HCT116 (cell line): ENCODE measurements around the gene CECR2. TPM values are rescaled to one million over a fixed set of nuclear protein-coding genes. Genes with fewer than 3 reads are reported as not detected.

Source experiments
- ATAC-seq: fragments of 200-7000 bp; cut with Tn5 transposase; 2 replicates; pipeline ENCODE4 v1.9.1; 2020; ENCODE audit warnings: mild to moderate bottlenecking, moderate library complexity
- BruUV-seq: library from RNA; stranded (reverse); fragments of 400-500 nt; replicated peaks from 2 replicates; lab custom pipeline; 2021; lab: Mats Ljungman, UMichigan
- CTCF ChIA-PET: fragments of 300-600 bp; sonication (Branson Sonifier 250); formaldehyde crosslinking; loops from one replicate; lab custom pipeline; 2021; ENCODE audit warnings: antibody characterized with exemption; lab: Charles Lee
- POLR2A ChIA-PET: fragments of 300-600, 350-600 bp; sonication (Branson Sonifier 250); formaldehyde crosslinking; loops from one replicate; lab custom pipeline; 2021; ENCODE audit warnings: antibody characterized with exemption; lab: Charles Lee
- RAD21 ChIA-PET, 2 experiments: fragments of 300-600 bp; sonication (Branson Sonifier 250); formaldehyde crosslinking; loops; one replicate each; lab custom pipeline; 2023; ENCODE audit warnings: low total read pairs in 2 of 2; ENCODE audit not compliant: uncharacterized antibody in 2 of 2, unreplicated experiment in 2 of 2, low non-redundant PET in 1 of 2; lab: Charles Lee
- DNase-seq: peaks from one replicate; pipeline ENCODE4 v3.0.0-alpha.2; 2010; ENCODE audit warnings: low read depth, low spot score
- H2AFZ ChIP-seq: fragments of 200-600 bp; shearing (Covaris generic), sonication (generic); 2 replicates; pipeline ENCODE4 v1.6.1; 2017; ENCODE audit warnings: low read depth, mixed run types, mixed read lengths, antibody characterized with exemption, low read length; ENCODE audit not compliant: poor library complexity, severe bottlenecking
- H3K27ac ChIP-seq: 2 replicates; pipeline ENCODE4 v1.5.1; 2012; ENCODE audit warnings: low read depth, low read length
- H3K27me3 ChIP-seq: fragments of 200-600 bp; sonication (generic); 2 replicates; pipeline ENCODE4 v1.6.1; 2016; ENCODE audit warnings: mixed run types, low read length, mixed read lengths; ENCODE audit not compliant: insufficient read depth
- H3K36me3 ChIP-seq, 2 experiments: fragments of 200-500 bp in 1 of 2; fragments of 200-600 bp in 1 of 2; sonication (Bioruptor generic) in 1 of 2; sonication (generic) in 1 of 2; 2 replicates each; pipeline versions ENCODE4 v1.5.1 to v1.6.1; 2014 to 2016; ENCODE audit warnings: low read length in 2 of 2, inconsistent platforms in 1 of 2, mixed read lengths in 1 of 2, mixed run types in 1 of 2; ENCODE audit not compliant: insufficient read depth in 2 of 2, control insufficient read depth in 1 of 2
- H3K4me1 ChIP-seq, 2 experiments: fragments of 200-600 bp in 1 of 2; sonication (generic) in 1 of 2; 2 replicates each; pipeline versions ENCODE4 v1.5.1 to v1.6.1; 2012 to 2017; ENCODE audit warnings: low read length in 2 of 2, inconsistent platforms in 1 of 2, mild to moderate bottlenecking in 1 of 2, mixed read lengths in 1 of 2, mixed run types in 1 of 2, moderate library complexity in 1 of 2; ENCODE audit not compliant: insufficient read depth in 2 of 2, control insufficient read depth in 1 of 2
- H3K4me2 ChIP-seq: fragments of 200-600 bp; sonication (generic); 2 replicates; pipeline ENCODE4 v1.6.1; 2017; ENCODE audit warnings: mixed run types, low read length, mixed read lengths
- H3K4me3 ChIP-seq, 2 experiments: fragments of 200-600 bp in 1 of 2; sonication (generic) in 1 of 2; replicated peaks in 1 of 2; 2 replicates each; pipeline ENCODE4 v1.5.1; 2011 to 2016; ENCODE audit warnings: low read length in 2 of 2, control low read depth in 1 of 2, low read depth in 1 of 2, mild to moderate bottlenecking in 1 of 2, mixed read lengths in 1 of 2, mixed run types in 1 of 2
- H3K79me2 ChIP-seq: fragments of 200-600 bp; sonication (generic); 2 replicates; pipeline ENCODE4 v1.6.1; 2017; ENCODE audit warnings: mild to moderate bottlenecking, mixed run types, low read length, moderate library complexity, mixed read lengths; ENCODE audit not compliant: insufficient read depth
- H3K9ac ChIP-seq: fragments of 200-600 bp; sonication (generic); 2 replicates; pipeline ENCODE4 v1.6.1; 2016; ENCODE audit warnings: low read length, mixed read lengths
- H3K9me2 ChIP-seq: fragments of 200-600 bp; sonication (generic), shearing (Covaris generic); 2 replicates; pipeline ENCODE4 v1.6.1; 2017; ENCODE audit warnings: mixed run types, mild to moderate bottlenecking, moderate library complexity; ENCODE audit not compliant: insufficient read depth
- H3K9me3 ChIP-seq, 2 experiments: fragments of 200-500 bp in 1 of 2; fragments of 200-600 bp in 1 of 2; sonication (Bioruptor generic) in 1 of 2; sonication (generic) in 1 of 2; 2 replicates each; pipeline ENCODE4 v1.6.1; 2014 to 2017; ENCODE audit warnings: low read length in 2 of 2, mixed read lengths in 2 of 2, inconsistent platforms in 1 of 2, low read depth in 1 of 2, mild to moderate bottlenecking in 1 of 2, mixed run types in 1 of 2, moderate library complexity in 1 of 2; ENCODE audit not compliant: control insufficient read depth in 1 of 2, insufficient read depth in 1 of 2
- H4K20me1 ChIP-seq: fragments of 200-600 bp; sonication (generic), shearing (Covaris generic); 2 replicates; pipeline ENCODE4 v1.6.1; 2017; ENCODE audit warnings: mixed run types, mild to moderate bottlenecking, moderate library complexity; ENCODE audit not compliant: insufficient read depth
- CBX3 ChIP-seq: IDR thresholded peaks from 2 replicates; pipeline ENCODE4 v1.6.1; 2012; ENCODE audit warnings: low read depth
- EGR1 ChIP-seq: IDR thresholded peaks from 2 replicates; pipeline ENCODE4 v1.6.1; 2012; ENCODE audit warnings: low read depth
- ELF1 ChIP-seq: IDR thresholded peaks from 2 replicates; pipeline ENCODE4 v1.6.1; 2012; ENCODE audit warnings: low read depth, borderline replicate concordance
- EZH2 ChIP-seq: fragments of 200-600 bp; sonication (generic); IDR thresholded peaks from 2 replicates; pipeline ENCODE4 v1.6.1; 2017; ENCODE audit warnings: antibody characterized with exemption, mixed run types
- EZH2phosphoT487 ChIP-seq: fragments of 200-600 bp; IDR thresholded peaks from 2 replicates; pipeline ENCODE4 v1.6.1; 2018; ENCODE audit warnings: antibody characterized with exemption, borderline replicate concordance
- FOSL1 ChIP-seq: IDR thresholded peaks from 2 replicates; pipeline ENCODE4 v1.6.1; 2012; ENCODE audit warnings: low read depth
- JUND ChIP-seq: IDR thresholded peaks from 2 replicates; pipeline ENCODE4 v1.6.1; 2012
- MAX ChIP-seq: IDR thresholded peaks from 2 replicates; pipeline ENCODE4 v1.6.1; 2012
- POLR2A ChIP-seq: IDR thresholded peaks from 2 replicates; pipeline ENCODE4 v1.7.0; 2011; ENCODE audit warnings: borderline replicate concordance; ENCODE audit not compliant: insufficient read depth, insufficient read length; ENCODE audit errors: extremely low read depth
- POLR2AphosphoS5 ChIP-seq: IDR thresholded peaks from 2 replicates; pipeline ENCODE4 v1.6.1; 2011; ENCODE audit warnings: mild to moderate bottlenecking, low read depth, low read length, moderate library complexity
- RAD21 ChIP-seq: IDR thresholded peaks from 2 replicates; pipeline ENCODE4 v1.6.1; 2012; ENCODE audit warnings: low read depth, mild to moderate bottlenecking
- SIN3A ChIP-seq: IDR thresholded peaks from 2 replicates; pipeline ENCODE4 v1.6.1; 2012; ENCODE audit warnings: low read depth
- SP1 ChIP-seq: IDR thresholded peaks from 2 replicates; pipeline ENCODE4 v1.6.1; 2012; ENCODE audit warnings: low read depth
- SRF ChIP-seq: IDR thresholded peaks from 2 replicates; pipeline ENCODE4 v1.6.1; 2012; ENCODE audit warnings: low read depth
- ZFX ChIP-seq: fragments of 450-650 bp; IDR thresholded peaks from 2 replicates; pipeline ENCODE4 v1.6.1; 2017
- ZNF274 ChIP-seq: fragments of 200-500 bp; sonication (Bioruptor generic); IDR thresholded peaks from 2 replicates; pipeline ENCODE4 v1.6.1; 2014; ENCODE audit warnings: mild to moderate bottlenecking, low read depth, low read length, inconsistent platforms
- intact Hi-C: fragments of 100-400 bp; cut with micrococcal nuclease; formaldehyde crosslinking; loops from 2 replicates; pipeline ENCODE4 v1.10.0; 2022
- total RNA-seq: library from RNA; stranded (reverse); gene quantifications from one replicate; pipeline ENCODE4 v1.2.1, GENCODE V29; 2021; ENCODE audit not compliant: unreplicated experiment

The CECR2 gene
- total RNA-seq, 1 experiment from 2014 or later: 6.0 TPM

- Histone ChIP-seq H3K4me3 (no peak overlapping the region), H3K4me2 (no peak overlapping the region), H3K36me3 (no peaks in the 10 kb centered on the region), H3K9me2 (no peaks in the 10 kb centered on the region), H3K27ac (no peak overlapping the region), H2AFZ (no peak overlapping the region), H3K4me1 (no peaks in the 10 kb centered on the region), H3K9ac (no peak overlapping the region), H3K27me3 (no peaks in the 10 kb centered on the region), H3K9me3 (no peaks in the 10 kb centered on the region), H4K20me1 (no peaks in the 10 kb centered on the region), H3K79me2 (no peaks in the 10 kb centered on the region)
- intact Hi-C loops: no loop called here
- ChIA-PET CTCF (no interaction called here), POLR2A (no interaction called here), RAD21 (no interaction called here)
- TF ChIP-seq EZH2 (no peak), RAD21 (no peak), MAX (no peak)
- DNase-seq: no peak
- no TSS peak for BruUV-seq
- ATAC-seq: no peak
Observed at GRCh38 chr22:17402293-17402692, 33.0 kb downstream of the CECR2 start.

GRCh38 chr22:17403906-17404305 lies 34.6 kb downstream of the CECR2 start:
- Histone ChIP-seq H3K9me2 (no peaks in the 10 kb centered on the region), H3K36me3 (no peaks in the 10 kb centered on the region), H3K9me3 (no peaks in the 10 kb centered on the region), H3K27ac (no peak overlapping the region), H3K4me1 (no peaks in the 10 kb centered on the region), H3K4me3 (no peak overlapping the region), H3K4me2 (no peak overlapping the region), H3K9ac (no peak overlapping the region), H4K20me1 (no peaks in the 10 kb centered on the region), H3K27me3 (no peaks in the 10 kb centered on the region), H2AFZ (no peak overlapping the region), H3K79me2 (no peaks in the 10 kb centered on the region)
- ChIA-PET POLR2A (no interaction called here), RAD21 (no interaction called here), CTCF (no interaction called here)
- ATAC-seq (no peak), DNase-seq (no peak)
- no TSS peak for BruUV-seq
- no peak for TF ChIP-seq SIN3A
- no peak for TF ChIP-seq RAD21
- no peak for TF ChIP-seq ELF1
- no peak for TF ChIP-seq POLR2AphosphoS5
- TF ChIP-seq CBX3: no peak
- no peak for TF ChIP-seq ZNF274
- no peak for TF ChIP-seq EGR1
- TF ChIP-seq JUND: no peak
- no peak for TF ChIP-seq SRF
- no peak for TF ChIP-seq FOSL1
- no peak for TF ChIP-seq MAX
- no peak for TF ChIP-seq ZFX
- TF ChIP-seq EZH2phosphoT487: no peak
- no peak for TF ChIP-seq POLR2A
- no peak for TF ChIP-seq SP1
- intact Hi-C loops: no loop called here
